Liver (tissue), 9 donors: Measurements from ENCODE around the gene NYNRIN. TPM values are rescaled to one million over a fixed set of nuclear protein-coding genes. Genes with fewer than 3 reads are reported as not detected.

Source experiments
- DNase-seq: peaks from one replicate; pipeline ENCODE4 v3.0.0-alpha.2; 2017; ENCODE audit warnings: low spot score
- H3K27ac ChIP-seq, 2 donors: one replicate each; pipeline ENCODE4 v1.7.0; 2013; ENCODE audit warnings: inconsistent platforms in 2 of 2, low read length in 2 of 2, control low read depth in 1 of 2, low read depth in 1 of 2, mild to moderate bottlenecking in 1 of 2
- H3K27me3 ChIP-seq, 4 donors: one replicate each; pipeline versions ENCODE4 v1.6.1 to v1.7.0; 2013; ENCODE audit warnings: low read length in 3 of 4, inconsistent platforms in 1 of 4, mild to moderate bottlenecking in 1 of 4, moderate library complexity in 1 of 4; ENCODE audit not compliant: control insufficient read depth in 4 of 4, insufficient read depth in 4 of 4
- H3K36me3 ChIP-seq, 4 donors: one replicate each; pipeline versions ENCODE4 v1.6.1 to v1.7.0; 2013; ENCODE audit warnings: low read length in 3 of 4, mild to moderate bottlenecking in 3 of 4, low read depth in 1 of 4, moderate library complexity in 1 of 4; ENCODE audit not compliant: control insufficient read depth in 4 of 4, insufficient read depth in 3 of 4
- H3K4me1 ChIP-seq, 4 donors: one replicate each; pipeline versions ENCODE4 v1.6.1 to v1.7.0; 2013; ENCODE audit warnings: low read length in 3 of 4, mild to moderate bottlenecking in 3 of 4, moderate library complexity in 1 of 4; ENCODE audit not compliant: control insufficient read depth in 4 of 4, insufficient read depth in 4 of 4
- H3K4me3 ChIP-seq, 3 donors: one replicate each; pipeline versions ENCODE4 v1.6.1 to v1.7.0; 2013; ENCODE audit warnings: low read length in 3 of 3, control low read depth in 1 of 3, low read depth in 1 of 3, mild to moderate bottlenecking in 1 of 3
- H3K9ac ChIP-seq, 2 donors: one replicate each; pipeline ENCODE4 v1.7.0; 2013; ENCODE audit warnings: low read length in 2 of 2, mild to moderate bottlenecking in 2 of 2, moderate library complexity in 2 of 2, control low read depth in 1 of 2, low read depth in 1 of 2
- H3K9me3 ChIP-seq, 4 donors: one replicate each; pipeline versions ENCODE4 v1.6.1 to v1.7.0; 2013; ENCODE audit warnings: low read length in 3 of 4; ENCODE audit not compliant: control insufficient read depth in 4 of 4
- ATF3 ChIP-seq: IDR thresholded peaks from 2 replicates; pipeline ENCODE4 v1.6.1; 2016; ENCODE audit warnings: antibody characterized with exemption
- CTCF ChIP-seq: fragments of 150-350 bp; IDR thresholded peaks from 2 replicates; pipeline ENCODE4 v1.5.1; 2017; ENCODE audit warnings: improper control_type of control experiment, low read depth, low read length; ENCODE audit not compliant: missing input control
- EGR1 ChIP-seq, 2 donors: IDR thresholded peaks; 2 replicates each; pipeline ENCODE4 v1.6.1; 2016 to 2018; ENCODE audit warnings: antibody characterized with exemption in 2 of 2, low read depth in 2 of 2
- FOXA1 ChIP-seq: IDR thresholded peaks from 2 replicates; pipeline ENCODE4 v1.6.1; 2016; ENCODE audit warnings: antibody characterized with exemption
- FOXA2 ChIP-seq: IDR thresholded peaks from 2 replicates; pipeline ENCODE4 v1.6.1; 2016; ENCODE audit warnings: antibody characterized with exemption
- GABPA ChIP-seq, 2 donors: IDR thresholded peaks in 1 of 2; conservative IDR thresholded peaks in 1 of 2; 2 replicates each; pipeline ENCODE4 v1.6.1; 2016; ENCODE audit warnings: antibody characterized with exemption in 2 of 2, mild to moderate bottlenecking in 1 of 2, moderate library complexity in 1 of 2
- HNF4A ChIP-seq, 2 donors: conservative IDR thresholded peaks; 2 replicates each; pipeline ENCODE4 v1.6.1; 2016; ENCODE audit warnings: antibody characterized with exemption in 2 of 2, mild to moderate bottlenecking in 2 of 2
- HNF4G ChIP-seq: IDR thresholded peaks from 2 replicates; pipeline ENCODE4 v1.6.1; 2016; ENCODE audit warnings: antibody characterized with exemption
- JUND ChIP-seq, 2 donors: IDR thresholded peaks; 2 replicates each; pipeline ENCODE4 v1.6.1; 2016; ENCODE audit warnings: antibody characterized with exemption in 2 of 2
- MAX ChIP-seq: IDR thresholded peaks from 2 replicates; pipeline ENCODE4 v1.6.1; 2016; ENCODE audit warnings: antibody characterized with exemption
- NR2F2 ChIP-seq: IDR thresholded peaks from 2 replicates; pipeline ENCODE4 v1.6.1; 2016; ENCODE audit warnings: antibody characterized with exemption
- RAD21 ChIP-seq, 2 donors: IDR thresholded peaks; 2 replicates each; pipeline ENCODE4 v1.6.1; 2016; ENCODE audit warnings: antibody characterized with exemption in 2 of 2, mild to moderate bottlenecking in 2 of 2
- REST ChIP-seq: IDR thresholded peaks from 2 replicates; pipeline ENCODE4 v1.6.1; 2016; ENCODE audit warnings: antibody characterized with exemption, mild to moderate bottlenecking
- RXRA ChIP-seq, 2 donors: IDR thresholded peaks; 2 replicates each; pipeline ENCODE4 v1.6.1; 2017 to 2018; ENCODE audit warnings: antibody characterized with exemption in 2 of 2, mild to moderate bottlenecking in 1 of 2
- SP1 ChIP-seq: IDR thresholded peaks from 2 replicates; pipeline ENCODE4 v1.6.1; 2018; ENCODE audit warnings: antibody characterized with exemption, mild to moderate bottlenecking
- TAF1 ChIP-seq: conservative IDR thresholded peaks from 2 replicates; pipeline ENCODE4 v1.6.1; 2016; ENCODE audit warnings: antibody characterized with exemption, mild to moderate bottlenecking
- YY1 ChIP-seq: IDR thresholded peaks from 2 replicates; pipeline ENCODE4 v1.6.1; 2016; ENCODE audit warnings: antibody characterized with exemption, mild to moderate bottlenecking
- ZBTB33 ChIP-seq: IDR thresholded peaks from 2 replicates; pipeline ENCODE4 v1.6.1; 2016; ENCODE audit warnings: antibody characterized with exemption
- whole genome bisulfite sequencing: extraction: QIAGEN DNeasy Blood & Tissue Kit; methylation state at CpG from one replicate; pipeline ENCODE4 v1.1.7; 2013; 5-methylcytosine and 5-hydroxymethylcytosine counted together
- polyA plus RNA-seq, 2 donors: library from polyadenylated mRNA; stranded (reverse) in 1 of 2; unstranded in 1 of 2; fragments of 200-250 nt in 1 of 2; fragments of >200 nt in 1 of 2; fragmentation: Nextera tagmentation in 1 of 2; extraction: Ambion mirVana in 1 of 2; gene quantifications; one replicate each; pipeline versions ENCODE4 v1.2.1 to v1.2.3, GENCODE V29; 2013 to 2015
- total RNA-seq, 2 donors: library from RNA; depleted of rRNA; stranded (reverse); fragments of >200 nt; gene quantifications; one replicate each; pipeline ENCODE4 v1.2.3, GENCODE V29; 2014
- donor health status: healthy.
- donor health status: healthy.
- donor health status: healthy.
- donor health status: healthy.
- donor health status: healthy.

NYNRIN gene
- total and polyA plus RNA-seq, 4 donors: 0.89 to 11.0 (median 1.8) TPM

- no peaks in the 10 kb centered on the region for H3K9me3 ChIP-seq
- no peaks in the 10 kb centered on the region for H3K36me3 ChIP-seq
- H3K9ac ChIP-seq: no peak overlapping the region
- WGBS: 64% methylated on average over 4 of the region's 4 CpGs
- TF ChIP-seq FOXA2 (no peak), REST (no peak), YY1 (no peak), ZBTB33 (no peak)
- H3K4me3 ChIP-seq: no peak overlapping the region
- DNase-seq: no peak
- no peaks in the 10 kb centered on the region for H3K4me1 ChIP-seq
- H3K27me3 ChIP-seq: no peaks in the 10 kb centered on the region
- no peak overlapping the region for H3K27ac ChIP-seq
Observed at GRCh38 chr14:24463884-24464785, 65.3 kb downstream of the NYNRIN start.

- Histone ChIP-seq H3K27ac (no peak overlapping the region), H3K9ac (no peak overlapping the region), H3K4me3 (no peak overlapping the region), H3K27me3 (no peaks in the 10 kb centered on the region), H3K9me3 (no peaks in the 10 kb centered on the region), H3K4me1 (no peaks in the 10 kb centered on the region), H3K36me3 (no peaks in the 10 kb centered on the region)
- DNase-seq: no peak
- WGBS: 95% methylated on average over 3 of the region's 3 CpGs
- TF ChIP-seq REST: no peak
- TF ChIP-seq NR2F2: no peak
- TF ChIP-seq SP1: no peak
- no peak for TF ChIP-seq HNF4G
- no peak for TF ChIP-seq TAF1
- TF ChIP-seq GABPA (IDR thresholded peaks at IDR 0.05 in 1 of 2, conservative IDR thresholded peaks at IDR 0.05 in 1 of 2): no peak
- TF ChIP-seq RXRA (IDR thresholded peaks at IDR 0.05): no peak
- TF ChIP-seq RAD21 (IDR thresholded peaks at IDR 0.05): no peak
- no peak for TF ChIP-seq HNF4A (conservative IDR thresholded peaks at IDR 0.05)
- no peak for TF ChIP-seq FOXA2
- no peak for TF ChIP-seq CTCF
- no peak for TF ChIP-seq EGR1 (IDR thresholded peaks at IDR 0.05; ENCODE audit: low read depth in 2 of 2)
- TF ChIP-seq FOXA1: no peak
- no peak for TF ChIP-seq ATF3
- TF ChIP-seq JUND (IDR thresholded peaks at IDR 0.05): no peak
- no peak for TF ChIP-seq MAX
- TF ChIP-seq YY1: no peak
Observed at GRCh38 chr14:24465368-24465767, 66.6 kb downstream of the NYNRIN start.
